ENCODE results near the gene RPGRIP1L. TPM values are rescaled to one million over a fixed set of nuclear protein-coding genes. Genes with fewer than 3 reads are reported as not detected.

The RPGRIP1L gene
- total and polyA plus RNA-seq, 2 of the 13 experiments (the other 11 are each of a cell fraction or from before 2014, with no cell fraction given), result 5.0 to 13.5 TPM

- peak; percentile 83 for TF ChIP-seq XRCC5 (optimal IDR thresholded peaks at IDR 0.05; ENCODE audit: low read length)
- TF ChIP-seq ZXDC (CRISPR knock-in tag; IDR thresholded peaks at IDR 0.05), result no peak
- peak; percentile 92; the same call in 1 of the 2 replicates for TF ChIP-seq ZNF275 (CRISPR knock-in tag; IDR thresholded peaks at IDR 0.05; ENCODE audit: borderline replicate concordance)
- peak; percentile 88; the same call in 1 of the 2 replicates for TF ChIP-seq ZNF619 (CRISPR knock-in tag; IDR thresholded peaks at IDR 0.05)
- TF ChIP-seq PTBP1 (IDR thresholded peaks at IDR 0.05; ENCODE audit: low read depth, low read length, poor library complexity, severe bottlenecking), result no peak
- TF ChIP-seq CREB3 (CRISPR knock-in tag; IDR thresholded peaks at IDR 0.05), result peak; percentile 82; the same call in 1 of the 2 replicates
- TF ChIP-seq ZNF543 (CRISPR knock-in tag; IDR thresholded peaks at IDR 0.05), result peak; percentile 46; the same call in 1 of the 2 replicates
- peak; percentile 96 for TF ChIP-seq HNRNPH1 (optimal IDR thresholded peaks at IDR 0.05; ENCODE audit: low read depth, low read length)
- no peak; the same call in 1 of the 2 replicates for TF ChIP-seq KLF15 (CRISPR knock-in tag; IDR thresholded peaks at IDR 0.05; ENCODE audit: borderline replicate concordance)
- peak; percentile 100 for TF ChIP-seq NAIF1 (CRISPR knock-in tag; IDR thresholded peaks at IDR 0.05; ENCODE audit: borderline replicate concordance)
- peak; percentile 92 for TF ChIP-seq TFDP2 (CRISPR knock-in tag; IDR thresholded peaks at IDR 0.05)
- peak; percentile 43; the same call in 1 of the 2 replicates for TF ChIP-seq DRAP1 (CRISPR knock-in tag; IDR thresholded peaks at IDR 0.05)
- peak; percentile 66; the same call in 1 of the 2 replicates for TF ChIP-seq TOPORS (CRISPR knock-in tag; IDR thresholded peaks at IDR 0.05)
- TF ChIP-seq ZNF230 (CRISPR knock-in tag; IDR thresholded peaks at IDR 0.05), result peak; percentile 98; the same call in 1 of the 2 replicates
- no peak for TF ChIP-seq BCLAF1 (IDR thresholded peaks at IDR 0.05)
- TF ChIP-seq FOXC1 (CRISPR knock-in tag; IDR thresholded peaks at IDR 0.05; ENCODE audit: borderline replicate concordance), result peak; percentile 88
- peak; percentile 98 for TF ChIP-seq HCFC1 (IDR thresholded peaks at IDR 0.05; ENCODE audit: low read depth, low read length)
- no peak for TF ChIP-seq TCF7L2 (IDR thresholded peaks at IDR 0.05; ENCODE audit: low read depth, low read length)
- no peak for TF ChIP-seq CCAR2 (optimal IDR thresholded peaks at IDR 0.05; ENCODE audit: low read depth, low read length)
Measured at GRCh38 chr16:53703590-53704444, at the start of gene RPGRIP1L, which contains the start of gene FTO (continued).
